PC-9 (cell line): ENCODE data around the gene ADORA3. TPM values are rescaled to one million over a fixed set of nuclear protein-coding genes. Genes with fewer than 3 reads are reported as not detected.

Source experiments
- BruUV-seq: library from RNA; stranded (reverse); fragments of 400-500 nt; replicated peaks from 2 replicates; lab custom pipeline; 2021; lab: Mats Ljungman, UMichigan
- CTCF ChIA-PET: fragments of 300-600 bp; sonication (Branson Sonifier 250); formaldehyde crosslinking; loops from one replicate; lab custom pipeline; 2022; ENCODE audit warnings: antibody characterized with exemption; lab: Charles Lee
- POLR2A ChIA-PET: fragments of 300-600 bp; sonication (Branson Sonifier 250); formaldehyde crosslinking; loops from one replicate; lab custom pipeline; 2022; ENCODE audit warnings: antibody characterized with exemption; ENCODE audit not compliant: unreplicated experiment; lab: Charles Lee
- DNase-seq, 2 experiments: peaks; one replicate each; pipeline versions ENCODE4 v3.0.0 to v3.0.0-alpha.2; 2015 to 2022; ENCODE audit warnings: mixed read lengths in 1 of 2
- H2AFZ ChIP-seq: fragments of 200-600 bp; sonication (generic); 2 replicates; pipeline ENCODE4 v1.8.1; 2017; ENCODE audit warnings: antibody characterized with exemption
- H3F3A ChIP-seq: fragments of 200-600 bp; sonication (generic); 2 replicates; pipeline ENCODE4 v1.8.1; 2017; ENCODE audit warnings: antibody characterized with exemption, mild to moderate bottlenecking, low read depth; ENCODE audit not compliant: insufficient read depth
- H3K27ac ChIP-seq: fragments of 200-600 bp; sonication (generic); 2 replicates; pipeline ENCODE4 v1.6.1; 2016; ENCODE audit warnings: mixed run types
- H3K27me3 ChIP-seq: fragments of 200-600 bp; sonication (generic); 2 replicates; pipeline ENCODE4 v1.6.1; 2016; ENCODE audit warnings: low read depth, mixed run types; ENCODE audit not compliant: insufficient read depth
- H3K36me3 ChIP-seq: fragments of 200-600 bp; sonication (generic); 2 replicates; pipeline ENCODE4 v1.6.1; 2016; ENCODE audit warnings: low read depth, mixed run types
- H3K4me1 ChIP-seq: fragments of 200-600 bp; sonication (generic); replicated peaks from 2 replicates; pipeline ENCODE4 v1.6.1; 2016; ENCODE audit warnings: mixed run types; ENCODE audit not compliant: insufficient read depth
- H3K4me2 ChIP-seq: fragments of 200-600 bp; sonication (generic); 2 replicates; pipeline ENCODE4 v1.6.1; 2017; ENCODE audit warnings: mixed run types
- H3K4me3 ChIP-seq: fragments of 200-600 bp; sonication (generic); 2 replicates; pipeline ENCODE4 v1.6.1; 2016; ENCODE audit warnings: mixed run types
- H3K79me2 ChIP-seq: fragments of 200-600 bp; sonication (generic); 2 replicates; pipeline ENCODE4 v1.6.1; 2017; ENCODE audit warnings: low read depth, mixed run types
- H3K9me2 ChIP-seq: fragments of 200-600 bp; sonication (generic); 2 replicates; pipeline ENCODE4 v1.8.1; 2017; ENCODE audit warnings: mild to moderate bottlenecking; ENCODE audit not compliant: insufficient read depth
- H3K9me3 ChIP-seq: fragments of 200-600 bp; sonication (generic); 2 replicates; pipeline ENCODE4 v1.8.1; 2016; ENCODE audit warnings: low read depth; ENCODE audit not compliant: insufficient read depth
- H4K20me1 ChIP-seq: fragments of 200-600 bp; sonication (generic); 2 replicates; pipeline ENCODE4 v1.8.1; 2017; ENCODE audit not compliant: insufficient read depth
- CTCF ChIP-seq: fragments of 200-600 bp; sonication (generic); conservative IDR thresholded peaks from 2 replicates; pipeline ENCODE4 v1.6.1; 2017; ENCODE audit warnings: mixed run types, antibody characterized with exemption, mild to moderate bottlenecking, moderate library complexity
- EZH2 ChIP-seq: fragments of 200-600 bp; sonication (generic); IDR thresholded peaks from 2 replicates; pipeline ENCODE4 v1.8.0; 2017; ENCODE audit warnings: antibody characterized with exemption, low read depth
- intact Hi-C: fragments of 100-400 bp; cut with micrococcal nuclease; formaldehyde crosslinking; loops from one replicate; pipeline ENCODE4 v1.10.0; 2022; ENCODE audit not compliant: unreplicated experiment
- total RNA-seq: library from RNA; stranded (reverse); gene quantifications from 2 replicates; pipeline ENCODE4 v1.2.3, GENCODE V29; 2021

Gene ADORA3
- total RNA-seq, 1 experiment from 2014 or later, result not detected

GRCh38 chr1:111474106-111474505 lies 29.3 kb downstream of the ADORA3 start:
- H3K4me1 ChIP-seq, result no peaks in the 10 kb centered on the region
- no peak overlapping the region for H3K27ac ChIP-seq
- no peak overlapping the region for H3K4me3 ChIP-seq
- no peak overlapping the region for H3K4me2 ChIP-seq
- H3K9me2 ChIP-seq, result no peaks in the 10 kb centered on the region
- H3K27me3 ChIP-seq, result no peaks in the 10 kb centered on the region
- no peaks in the 10 kb centered on the region for H3K9me3 ChIP-seq
- no peaks in the 10 kb centered on the region for H3F3A ChIP-seq
- ChIA-PET POLR2A (no interaction called here), CTCF (no interaction called here)
- no TSS peak for BruUV-seq
- H3K79me2 ChIP-seq, result no peaks in the 10 kb centered on the region
- no peak overlapping the region for H2AFZ ChIP-seq
- TF ChIP-seq CTCF, result no peak
- no peak for TF ChIP-seq EZH2
- intact Hi-C loops, result no loop called here
- no peaks in the 10 kb centered on the region for H4K20me1 ChIP-seq
- H3K36me3 ChIP-seq, result no peaks in the 10 kb centered on the region
- DNase-seq, result no peak

- Histone ChIP-seq H3K4me3 (no peak overlapping the region), H2AFZ (no peak overlapping the region), H3K36me3 (no peaks in the 10 kb centered on the region), H3K4me2 (no peak overlapping the region), H3K9me3 (0 out of 2 replicates have a peak, but pooled peaks cover 1% of the 10 kb centered on the region), H3K27ac (no peak overlapping the region), H3K9me2 (no peaks in the 10 kb centered on the region), H4K20me1 (no peaks in the 10 kb centered on the region), H3F3A (no peaks in the 10 kb centered on the region), H3K4me1 (no peaks in the 10 kb centered on the region), H3K27me3 (no peaks in the 10 kb centered on the region), H3K79me2 (no peaks in the 10 kb centered on the region)
- intact Hi-C loops, result no loop called here
- POLR2A ChIA-PET, result no interaction called here
- CTCF ChIA-PET, result no interaction called here
- no TSS peak for BruUV-seq
- DNase-seq, result no peak
- TF ChIP-seq CTCF (no peak), EZH2 (no peak)
These were observed 31.9 kb downstream of the ADORA3 start for GRCh38 chr1:111471538-111471937.

GRCh38 chr1:111471012-111471411 lies 32.4 kb downstream of the ADORA3 start:
- no peak for TF ChIP-seq EZH2
- TF ChIP-seq CTCF, result no peak
- POLR2A ChIA-PET, result no interaction called here

More at GRCh38 chr1:111471012-111471411, 32.4 kb downstream of the ADORA3 start:
- H3K4me2 ChIP-seq, result no peak overlapping the region
- H3K4me3 ChIP-seq, result no peak overlapping the region
- no peaks in the 10 kb centered on the region for H4K20me1 ChIP-seq
- no peak overlapping the region for H2AFZ ChIP-seq
- H3F3A ChIP-seq, result no peaks in the 10 kb centered on the region
- H3K9me3 ChIP-seq, result 0 out of 2 replicates have a peak, but pooled peaks cover 2% of the 10 kb centered on the region
- no TSS peak for BruUV-seq
- DNase-seq, result no peak
- H3K4me1 ChIP-seq, result no peaks in the 10 kb centered on the region
- H3K27ac ChIP-seq, result no peak overlapping the region
- H3K79me2 ChIP-seq, result no peaks in the 10 kb centered on the region
- no peaks in the 10 kb centered on the region for H3K9me2 ChIP-seq
- no peaks in the 10 kb centered on the region for H3K36me3 ChIP-seq
- H3K27me3 ChIP-seq, result no peaks in the 10 kb centered on the region
- CTCF ChIA-PET, result no interaction called here
- intact Hi-C loops, result no loop called here
